HG03432 (cell line): ENCODE results near the gene FFAR4.
"Not testable (repeated sequence)": the region's sequence is repeated elsewhere in the genome, so short reads cannot be mapped to it uniquely, and the experiment has no call there.

ENCODE experiments used
- ATAC-seq: cut with Tn5 transposase; IDR thresholded peaks from one replicate; pipeline ENCODE4 v1.9.1; 2021; ENCODE audit warnings: mild to moderate bottlenecking, moderate library complexity; ENCODE audit not compliant: unreplicated experiment

Gene FFAR4

GRCh38 chr10:93566435-93567276 lies at the start of gene FFAR4:
FFAR4 (plus strand) TSS chr10:93566665; CDS start chr10:93566721, 56 bp downstream.
- no peak for ATAC-seq

- no peak for ATAC-seq
These were observed 47.9 kb upstream of the FFAR4 start for GRCh38 chr10:93518531-93518930.

GRCh38 chr10:93535293-93535692 lies 31.2 kb upstream of the FFAR4 start:
- no peak for ATAC-seq

GRCh38 chr10:93540871-93541270 lies 25.6 kb upstream of the FFAR4 start:
- not testable (repeated sequence) for ATAC-seq

- ATAC-seq, result no peak
These were observed 24.8 kb upstream of the FFAR4 start for GRCh38 chr10:93541402-93542357.

- no peak for ATAC-seq
These were observed 24.1 kb upstream of the FFAR4 start for GRCh38 chr10:93542358-93542791.

- ATAC-seq, result not testable (repeated sequence)
These were observed 19.5 kb upstream of the FFAR4 start for GRCh38 chr10:93546995-93547394.

GRCh38 chr10:93547522-93547921 lies 18.9 kb upstream of the FFAR4 start:
- ATAC-seq, result no peak

GRCh38 chr10:93548376-93549071 lies 17.9 kb upstream of the FFAR4 start:
- no peak for ATAC-seq

- no peak for ATAC-seq
These were observed 15.9 kb upstream of the FFAR4 start for GRCh38 chr10:93550606-93551005.

GRCh38 chr10:93552780-93553179 lies 13.7 kb upstream of the FFAR4 start:
- no peak for ATAC-seq

- no peak for ATAC-seq
These were observed 12.8 kb upstream of the FFAR4 start for GRCh38 chr10:93553482-93554315.

- ATAC-seq, result no peak
These were observed 12.2 kb upstream of the FFAR4 start for GRCh38 chr10:93554316-93554663.

- peak; percentile 56 for ATAC-seq
These were observed 11.6 kb upstream of the FFAR4 start for GRCh38 chr10:93554760-93555432.

GRCh38 chr10:93559490-93559889 lies 7.0 kb upstream of the FFAR4 start:
- no peak for ATAC-seq

- ATAC-seq, result no peak
These were observed 5.9 kb upstream of the FFAR4 start for GRCh38 chr10:93560541-93560940.

- no peak for ATAC-seq
These were observed 1.0 kb upstream of the FFAR4 start for GRCh38 chr10:93565446-93565845.

- no peak for ATAC-seq
These were observed 1.0 kb downstream of the FFAR4 start for GRCh38 chr10:93567277-93568104.

GRCh38 chr10:93568105-93568390 lies 1.6 kb downstream of the FFAR4 start:
- no peak for ATAC-seq
